ENCODE results near the gene CCL19.

- TF ChIP-seq CTCF (IDR thresholded peaks at IDR 0.05) (peak; percentile 97), EZH2 (IDR thresholded peaks at IDR 0.05) (no peak), EZH2phosphoT487 (IDR thresholded peaks at IDR 0.05) (no peak)
Measured at GRCh38 chr9:34701769-34702736, 11.0 kb upstream of the CCL19 start.
